ENCODE results near the gene CDC20. TPM values are rescaled to one million over a fixed set of nuclear protein-coding genes. Genes with fewer than 3 reads are reported as not detected.

The CDC20 gene
- total and polyA plus RNA-seq, 2 of the 8 experiments (the other 6 are each of a cell fraction or from before 2014, with no cell fraction given) = 214 to 221 TPM

GRCh38 chr1:43405876-43406234, 47.1 kb downstream of the CDC20 start:
- Histone ChIP-seq H2BK5ac (ENCODE audit: low read depth, low read length) (no peak overlapping the region), H3K36me3 (ENCODE audit: control insufficient read depth in 2 of 4, insufficient read depth in 4 of 4, low read length in 3 of 4) (peaks cover 0 to 19% (median 4%) of the 10 kb centered on the region in 4 experiments; a peak in 4 of 8 replicates), H2BK15ac (ENCODE audit: low read length) (no peak overlapping the region), H3K4me2 (ENCODE audit: insufficient read depth in 1 of 2, low read depth in 2 of 2, low read length in 2 of 2) (no peak overlapping the region), H4K91ac (replicated peaks; ENCODE audit: insufficient read length, low read length) (no peak overlapping the region), H2AFZ (ENCODE audit: low read length) (no peak overlapping the region), H3K9me3 (ENCODE audit: insufficient read depth in 2 of 2, low read depth in 1 of 2, low read length in 1 of 2) (no peaks in the 10 kb centered on the region), H2AK5ac (ENCODE audit: low read depth, low read length) (no peak overlapping the region), H3K18ac (ENCODE audit: extremely low read depth, low read length) (no peak overlapping the region), H2BK120ac (replicated peaks; ENCODE audit: low read depth, low read length) (no peak overlapping the region), H3K79me1 (ENCODE audit: low read depth, low read length) (no peaks in the 10 kb centered on the region), H3K27me3 (replicated peaks in 1 of 4; ENCODE audit: control insufficient read depth in 3 of 4, extremely low read depth in 1 of 4, insufficient read depth in 3 of 4, low read length in 3 of 4) (no peaks in the 10 kb centered on the region), H2BK20ac (ENCODE audit: low read length) (no peak overlapping the region), H3K4ac (replicated peaks; ENCODE audit: insufficient read length, low read depth, low read length) (no peak overlapping the region), H4K20me1 (replicated peaks in 1 of 2; ENCODE audit: control insufficient read depth in 1 of 2, insufficient read depth in 2 of 2, low read length in 2 of 2) (no peaks in the 10 kb centered on the region), H3K9ac (replicated peaks in 1 of 4; ENCODE audit: extremely low read depth in 1 of 4, low read depth in 3 of 4, low read length in 3 of 4) (no peak overlapping the region), H3K23ac (ENCODE audit: insufficient read length) (no peak overlapping the region), H4K8ac (ENCODE audit: extremely low read depth, insufficient read depth, low read length) (no peak overlapping the region), H3K4me3 (ENCODE audit: extremely low read depth in 1 of 4, insufficient read depth in 2 of 4, low read depth in 3 of 4, low read length in 4 of 4) (no peak overlapping the region), H3K27ac (ENCODE audit: low read depth, low read length) (no peak overlapping the region), H3K14ac (ENCODE audit: insufficient read length) (no peak overlapping the region), H2BK12ac (ENCODE audit: low read depth, low read length) (no peak overlapping the region), H3K23me2 (ENCODE audit: low read depth, low read length) (no peaks in the 10 kb centered on the region), H3K79me2 (ENCODE audit: control insufficient read depth in 1 of 2, insufficient read depth in 2 of 2, low read length in 2 of 2) (no peaks in the 10 kb centered on the region), H3K56ac (replicated peaks; ENCODE audit: insufficient read length, low read depth, low read length) (no peak overlapping the region), H3K4me1 (replicated peaks in 1 of 4; ENCODE audit: control insufficient read depth in 3 of 4, insufficient read depth in 4 of 4, low read length in 3 of 4) (no peaks in the 10 kb centered on the region), H4K5ac (ENCODE audit: insufficient read length, low read depth, low read length) (no peak overlapping the region)
- DNase-seq (ENCODE audit: low read depth in 1 of 2, low spot score in 2 of 2) (no peak), FAIRE-seq (no peak)
- 90 to 100% methylated on average over 1 to 2 of the region's 2 CpGs for WGBS, 2 experiments (ENCODE audit: extremely low coverage in 1 of 2, insufficient coverage in 1 of 2, insufficient read length in 1 of 2, insufficient replicate concordance in 2 of 2, low coverage in 1 of 2, low lambda C conversion rate in 2 of 2, missing lambda C conversion rate in 1 of 2)
- CTCF ChIA-PET (ENCODE audit: partially characterized antibody) = interaction anchor here (1.1 to 2.0 kb wide), 2 partner anchors 9 to 167 kb away, joined by 6 to 8 read pairs; no protein-coding TSS in a partner anchor
- POLR2A ChIA-PET (ENCODE audit: partially characterized antibody) = interaction anchor here (0.9 to 1.8 kb wide), 2 partner anchors 9 to 16 kb away, joined by 3 to 6 read pairs; partner anchors contain the start of genes MED8 and SZT2
- TF ChIP-seq MAFK (IDR thresholded peaks at IDR 0.05; ENCODE audit: low read depth, low read length) (no peak), MAX (IDR thresholded peaks at IDR 0.05) (no peak), JUN (IDR thresholded peaks at IDR 0.05; ENCODE audit: low read depth, low read length) (no peak), CTBP2 (IDR thresholded peaks at IDR 0.05; ENCODE audit: borderline replicate concordance, insufficient read depth, insufficient read length, low read length) (no peak), CTCF (IDR thresholded peaks at IDR 0.05; ENCODE audit: control extremely low read depth in 1 of 3, insufficient read depth in 1 of 3, low read depth in 1 of 3, low read length in 3 of 3) (no peak), E2F6 (IDR thresholded peaks at IDR 0.05) (no peak), SUZ12 (IDR thresholded peaks at IDR 0.05; ENCODE audit: low read length) (no peak), SIN3A (conservative IDR thresholded peaks at IDR 0.05 in 1 of 2, IDR thresholded peaks at IDR 0.05 in 1 of 2; ENCODE audit: low read depth in 1 of 2, low read length in 2 of 2) (no peak), PHF8 (conservative IDR thresholded peaks at IDR 0.05; ENCODE audit: low read depth, low read length) (no peak), SP4 (IDR thresholded peaks at IDR 0.05; ENCODE audit: low read length) (no peak), CREB1 (IDR thresholded peaks at IDR 0.05) (no peak)

Data from H1 (cell line).